Panc1 (cell line): ENCODE data around the gene IGSF23. TPM values are rescaled to one million over a fixed set of nuclear protein-coding genes. Genes with fewer than 3 reads are reported as not detected.

Source experiments
- ATAC-seq: fragments of 200-7000 bp; cut with Tn5 transposase; 2 replicates; pipeline ENCODE4 v1.9.1; 2020; ENCODE audit warnings: mild to moderate bottlenecking, moderate library complexity
- BruUV-seq: library from RNA; stranded (reverse); fragments of 400-500 nt; replicated peaks from 2 replicates; lab custom pipeline; 2021; lab: Mats Ljungman, UMichigan
- CTCF ChIA-PET: fragments of 300-600 bp; sonication (Branson Sonifier 250); formaldehyde crosslinking; loops from one replicate; lab custom pipeline; 2022; ENCODE audit warnings: antibody characterized with exemption; lab: Charles Lee
- POLR2A ChIA-PET: fragments of 300-600 bp; sonication (Branson Sonifier 250); formaldehyde crosslinking; loops from one replicate; lab custom pipeline; 2022; ENCODE audit warnings: antibody characterized with exemption; lab: Charles Lee
- DNase-seq: peaks from one replicate; pipeline ENCODE4 v3.0.0-alpha.2; 2010; ENCODE audit warnings: low read depth, low spot score
- H3K27ac ChIP-seq: 2 replicates; pipeline ENCODE4 v1.5.1; 2011; ENCODE audit warnings: mild to moderate bottlenecking, low read length, inconsistent platforms
- H3K27me3 ChIP-seq: fragments of 200-500 bp; sonication (Bioruptor generic); 2 replicates; pipeline ENCODE4 v1.6.0; 2014; ENCODE audit warnings: low read length, inconsistent platforms; ENCODE audit not compliant: control insufficient read depth, insufficient read depth
- H3K36me3 ChIP-seq: fragments of 200-500 bp; sonication (Bioruptor generic); 2 replicates; pipeline ENCODE4 v1.5.1; 2014; ENCODE audit warnings: inconsistent platforms, mild to moderate bottlenecking, low read length, moderate library complexity; ENCODE audit not compliant: control insufficient read depth, insufficient read depth
- H3K4me1 ChIP-seq: 2 replicates; pipeline ENCODE4 v1.5.1; 2011; ENCODE audit warnings: inconsistent platforms, mild to moderate bottlenecking, low read length, moderate library complexity; ENCODE audit not compliant: control insufficient read depth, insufficient read depth
- H3K4me3 ChIP-seq, 2 experiments: 2 replicates each; pipeline ENCODE4 v1.5.1; 2011 to 2012; ENCODE audit warnings: low read depth in 2 of 2, low read length in 2 of 2, mild to moderate bottlenecking in 2 of 2, inconsistent platforms in 1 of 2, moderate library complexity in 1 of 2
- H3K9me3 ChIP-seq: fragments of 200-500 bp; sonication (Bioruptor generic); 2 replicates; pipeline ENCODE4 v1.5.1; 2014; ENCODE audit warnings: low read depth, mild to moderate bottlenecking, inconsistent platforms, low read length, moderate library complexity; ENCODE audit not compliant: control insufficient read depth, insufficient read depth
- CTCF ChIP-seq: fragments of 450-650 bp; IDR thresholded peaks from 2 replicates; pipeline ENCODE4 v1.5.1; 2017; ENCODE audit warnings: mild to moderate bottlenecking
- POLR2AphosphoS5 ChIP-seq: IDR thresholded peaks from 2 replicates; pipeline ENCODE4 v1.6.1; 2012; ENCODE audit warnings: mild to moderate bottlenecking, low read depth, low read length, moderate library complexity
- REST ChIP-seq, 2 experiments: IDR thresholded peaks; 2 replicates each; pipeline ENCODE4 v1.6.1; 2011 to 2012; ENCODE audit warnings: low read depth in 2 of 2, control low read depth in 1 of 2, low read length in 1 of 2, mild to moderate bottlenecking in 1 of 2, moderate library complexity in 1 of 2; ENCODE audit not compliant: insufficient read depth in 1 of 2
- SIN3A ChIP-seq: IDR thresholded peaks from 2 replicates; pipeline ENCODE4 v1.6.1; 2012; ENCODE audit warnings: low read depth, mild to moderate bottlenecking, low read length, moderate library complexity, borderline replicate concordance; ENCODE audit not compliant: insufficient read depth
- TCF7L2 ChIP-seq: IDR thresholded peaks from 2 replicates; pipeline ENCODE4 v1.6.1; 2011; ENCODE audit warnings: mild to moderate bottlenecking, low read depth, low read length, inconsistent platforms
- in situ Hi-C: cut with HindIII; loops from 2 replicates; pipeline ENCODE4 v1.10.0; 2016; ENCODE audit warnings: low sequenced_read_pairs, low pct_unique_long_range_greater_than_20kb
- intact Hi-C: fragments of 100-400 bp; cut with micrococcal nuclease; formaldehyde crosslinking; loops from one replicate; pipeline ENCODE4 v1.10.0; 2022; ENCODE audit not compliant: unreplicated experiment
- total RNA-seq: library from RNA; stranded (reverse); gene quantifications from one replicate; pipeline ENCODE4 v1.2.1, GENCODE V29; 2021; ENCODE audit not compliant: unreplicated experiment

Gene IGSF23
- total RNA-seq, 1 experiment from 2014 or later: not detected

GRCh38 chr19:44579663-44580365 lies 33.5 kb upstream of the IGSF23 start:
- no peak for DNase-seq
- no TSS peak for BruUV-seq
- H3K4me3 ChIP-seq: no peak overlapping the region
- no peaks in the 10 kb centered on the region for H3K27me3 ChIP-seq
- no peak for TF ChIP-seq TCF7L2
- no peak for TF ChIP-seq POLR2AphosphoS5
- no peak for TF ChIP-seq REST (IDR thresholded peaks at IDR 0.05; ENCODE audit: insufficient read depth in 1 of 2, low read depth in 2 of 2, low read length in 1 of 2)
- TF ChIP-seq SIN3A: no peak
- no peak for TF ChIP-seq CTCF
- no peaks in the 10 kb centered on the region for H3K36me3 ChIP-seq
- H3K27ac ChIP-seq: no peak overlapping the region
- ATAC-seq: no peak
- H3K9me3 ChIP-seq: no peaks in the 10 kb centered on the region
- H3K4me1 ChIP-seq: no peaks in the 10 kb centered on the region
- intact Hi-C loops (loop anchor here (5.0 kb wide), 1 partner anchor 77 kb away; no protein-coding TSS in a partner anchor), in situ Hi-C loops (no loop called here)
- ChIA-PET CTCF (no interaction called here), POLR2A (no interaction called here)

GRCh38 chr19:44580366-44580895 lies 32.9 kb upstream of the IGSF23 start:
- in situ Hi-C loops: no loop called here

More at GRCh38 chr19:44580366-44580895, 32.9 kb upstream of the IGSF23 start:
- H3K36me3 ChIP-seq: no peaks in the 10 kb centered on the region
- ChIA-PET POLR2A (no interaction called here), CTCF (interaction anchor here (0.6 kb wide), 1 partner anchor 9 kb away, joined by 3 read pairs; no protein-coding TSS in a partner anchor)
- intact Hi-C loops: no loop called here
- H3K27ac ChIP-seq: no peak overlapping the region
- no peak overlapping the region for H3K4me3 ChIP-seq
- no peaks in the 10 kb centered on the region for H3K4me1 ChIP-seq
- no peak for TF ChIP-seq CTCF
- TF ChIP-seq SIN3A: no peak
- no peaks in the 10 kb centered on the region for H3K9me3 ChIP-seq
- no peaks in the 10 kb centered on the region for H3K27me3 ChIP-seq
- BruUV-seq: no TSS peak
- ATAC-seq (no peak), DNase-seq (no peak)
